ENCODE measurements around the gene NSD2.
"Not testable (repeated sequence)": the region's sequence is repeated elsewhere in the genome, so short reads cannot be mapped to it uniquely, and the experiment has no call there.

Gene NSD2

GRCh38 chr4:1900624-1901023 is 29.4 kb downstream of the NSD2 start:
- DNase-seq: no peak

DNA sequence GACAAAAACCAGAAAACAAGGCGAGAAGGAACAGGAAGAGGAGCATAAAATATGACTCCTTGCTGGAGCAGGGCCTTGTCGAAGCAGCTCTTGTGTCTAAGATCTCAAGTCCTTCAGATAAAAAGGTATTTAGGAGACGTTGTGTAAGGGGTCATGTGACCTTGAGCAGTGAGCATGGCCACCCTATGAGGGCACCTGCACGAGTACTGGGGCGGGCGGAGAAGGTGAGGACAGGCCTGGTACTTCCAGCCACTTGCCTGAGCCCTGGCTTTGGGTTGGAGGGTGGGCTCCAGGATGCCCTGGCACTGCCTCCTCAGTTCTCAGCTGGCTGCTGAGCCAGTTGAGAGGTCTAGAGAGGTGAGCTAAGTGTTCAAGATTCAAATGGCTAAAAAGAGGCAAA is 29.9 kb downstream of the NSD2 start:
- DNase-seq: no peak

DNA sequence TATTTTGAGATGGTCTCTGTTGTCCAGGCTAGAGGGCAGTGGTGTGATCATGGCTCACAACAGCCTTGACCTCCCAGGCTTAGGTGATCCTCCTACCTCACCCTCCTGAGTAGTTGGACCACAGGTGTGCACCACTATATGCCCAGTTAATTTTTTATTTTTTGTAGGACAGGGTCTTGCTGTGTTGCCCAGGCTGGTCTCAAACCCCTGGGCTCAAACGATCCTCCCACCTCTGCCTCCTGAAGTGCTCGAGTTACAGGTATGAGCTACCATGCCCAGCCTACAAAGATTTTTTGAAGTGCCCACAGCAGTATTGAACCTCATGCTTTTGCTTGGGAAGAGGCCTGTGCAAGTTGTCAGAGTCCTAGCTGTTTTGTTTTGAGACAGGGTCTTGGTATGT is 31.1 kb downstream of the NSD2 start:
- no peak for DNase-seq

- no peak for DNase-seq
Measured at GRCh38 chr4:1903035-1903434, 31.8 kb downstream of the NSD2 start.

- DNase-seq: no peak
Measured at GRCh38 chr4:1904042-1904441, 32.8 kb downstream of the NSD2 start.

DNA sequence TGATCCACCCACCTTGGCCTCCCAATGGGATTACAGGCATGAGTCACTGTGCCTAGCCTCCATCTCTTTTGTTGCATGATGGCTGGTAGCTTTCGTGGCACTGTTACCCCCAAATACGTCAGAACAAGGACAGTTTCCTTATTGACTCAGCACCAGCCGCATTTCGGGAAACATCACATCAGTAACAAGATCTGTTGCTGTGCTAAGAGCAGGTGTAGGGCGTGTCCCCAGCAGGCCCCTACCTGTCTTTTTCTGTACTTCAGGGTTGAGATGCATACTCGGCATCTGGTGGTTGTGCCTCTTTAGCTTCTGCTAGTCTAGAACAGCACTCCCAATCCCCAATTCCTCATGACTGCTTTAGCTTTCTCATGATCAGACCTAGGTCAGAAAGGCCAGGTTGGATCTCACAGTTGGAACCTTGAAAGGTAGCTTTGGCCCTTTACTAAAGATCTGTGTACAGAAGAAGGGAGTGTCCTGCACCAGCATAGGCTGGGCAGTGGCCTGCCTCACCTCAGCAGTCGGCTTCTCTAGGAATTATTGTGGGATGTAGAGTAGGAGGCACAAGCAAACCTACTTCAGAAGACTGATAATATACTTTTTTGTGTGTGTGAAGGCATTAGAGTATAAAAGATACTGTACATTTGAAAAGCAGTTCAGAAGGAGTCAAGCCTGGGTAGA is 36.8 kb downstream of the NSD2 start:
- DNase-seq: no peak

DNA sequence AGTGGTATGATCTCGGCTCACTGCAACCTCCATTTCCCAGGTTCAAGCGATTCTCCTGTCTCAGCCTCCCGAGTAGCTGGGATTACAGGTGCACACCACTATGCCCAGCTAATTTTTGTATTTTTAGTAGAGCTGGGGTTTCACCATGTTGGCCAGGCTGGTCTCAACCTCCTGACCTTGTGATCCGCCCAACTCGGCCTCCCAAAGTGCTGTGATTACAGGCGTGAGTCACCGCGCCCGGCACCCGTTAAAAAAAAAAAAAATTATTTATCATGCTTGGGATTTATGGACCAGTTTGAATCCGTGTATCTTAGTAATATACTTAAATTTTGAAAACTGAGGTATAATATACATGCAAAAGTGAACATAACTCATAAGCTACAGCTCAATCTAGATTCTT is 38.5 kb downstream of the NSD2 start:
- not testable (repeated sequence) for DNase-seq

GRCh38 chr4:1910643-1911042 is 39.5 kb downstream of the NSD2 start:
- no peak for DNase-seq

GRCh38 chr4:1911316-1911715 is 40.1 kb downstream of the NSD2 start:
- DNase-seq: not testable (repeated sequence)

- DNase-seq: no peak
Measured at GRCh38 chr4:1922821-1923220, 51.6 kb downstream of the NSD2 start.

DNA sequence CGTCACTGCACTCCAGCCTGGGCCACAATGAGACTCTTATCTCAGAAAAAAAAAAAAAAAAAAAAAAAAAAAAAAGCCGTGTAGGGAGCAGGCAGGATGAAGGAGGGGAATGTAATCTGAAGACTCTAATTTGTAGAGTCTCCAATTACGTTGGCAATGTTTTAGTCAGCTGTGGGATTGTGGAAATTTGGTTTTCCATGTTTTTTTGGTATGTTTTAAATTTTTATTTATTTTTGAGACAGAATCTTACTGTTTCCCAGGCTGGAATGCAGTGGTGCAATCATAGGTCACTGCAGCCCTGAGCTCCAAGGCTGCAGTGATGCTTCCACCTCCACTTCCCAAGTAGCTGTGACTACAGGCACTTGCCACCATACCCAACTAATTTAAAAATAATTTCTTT is 56.5 kb downstream of the NSD2 start:
- DNase-seq: no peak

- no peak for DNase-seq
Measured at GRCh38 chr4:1928356-1929239, 57.4 kb downstream of the NSD2 start.

DNA sequence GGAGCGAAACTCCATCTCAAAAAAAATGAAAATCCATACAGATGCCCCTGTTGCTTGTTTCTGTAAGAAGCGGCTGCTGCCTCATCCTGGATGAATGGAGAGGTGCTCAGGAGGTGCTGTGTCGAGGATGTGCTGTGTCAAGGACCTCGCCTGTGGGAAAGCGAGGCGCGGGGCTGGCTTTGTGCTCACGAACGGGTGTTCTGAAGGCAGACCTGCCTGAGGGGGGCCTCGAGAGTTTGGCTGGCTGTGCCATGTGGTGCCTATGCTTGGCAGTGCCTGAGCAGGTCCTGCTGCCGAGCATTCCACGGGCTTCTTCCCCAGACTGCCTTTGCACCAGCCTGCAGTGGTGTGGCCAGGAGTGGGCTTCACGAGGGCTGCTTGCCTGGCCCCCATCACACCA is 61.5 kb downstream of the NSD2 start:
- DNase-seq: no peak

DNA sequence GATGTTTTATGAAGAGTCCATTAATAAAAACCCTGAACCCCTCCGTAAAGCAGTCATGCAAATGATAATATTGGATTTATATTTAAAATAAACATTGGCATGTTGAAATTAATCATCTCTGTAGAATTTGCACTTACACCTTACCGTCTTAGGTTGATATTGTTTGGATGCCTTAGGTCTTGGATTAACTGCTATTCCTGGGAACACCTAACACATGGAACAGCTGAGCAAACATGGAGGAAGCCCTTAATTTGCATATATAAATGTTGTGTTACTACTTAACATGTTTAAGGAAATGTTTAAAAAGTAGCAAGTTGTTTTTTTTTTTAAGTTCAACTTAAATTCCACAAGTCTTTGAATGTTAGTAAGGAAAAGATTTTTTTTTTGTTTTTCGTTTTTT is 62.5 kb downstream of the NSD2 start:
- DNase-seq: no peak

DNA sequence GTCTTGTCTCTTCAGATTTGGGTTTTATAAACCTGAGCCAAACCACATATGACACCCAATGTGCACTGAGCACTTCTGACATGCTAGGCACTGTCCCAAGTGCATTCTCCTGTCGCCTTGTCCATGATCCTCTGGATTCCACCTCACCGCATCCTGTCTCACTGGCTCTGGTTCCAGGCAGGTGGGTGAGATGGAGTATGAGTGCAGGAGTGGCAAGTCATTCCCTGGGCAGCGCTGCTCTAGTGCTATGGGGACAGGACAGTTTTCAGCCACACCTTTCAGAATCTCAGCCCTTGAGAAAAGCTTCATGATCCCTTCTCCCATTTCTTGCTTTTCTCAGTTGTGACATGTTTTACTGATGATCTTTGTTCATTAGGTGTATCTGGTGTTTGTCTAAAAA is 66.4 kb downstream of the NSD2 start:
- DNase-seq: no peak

DNA sequence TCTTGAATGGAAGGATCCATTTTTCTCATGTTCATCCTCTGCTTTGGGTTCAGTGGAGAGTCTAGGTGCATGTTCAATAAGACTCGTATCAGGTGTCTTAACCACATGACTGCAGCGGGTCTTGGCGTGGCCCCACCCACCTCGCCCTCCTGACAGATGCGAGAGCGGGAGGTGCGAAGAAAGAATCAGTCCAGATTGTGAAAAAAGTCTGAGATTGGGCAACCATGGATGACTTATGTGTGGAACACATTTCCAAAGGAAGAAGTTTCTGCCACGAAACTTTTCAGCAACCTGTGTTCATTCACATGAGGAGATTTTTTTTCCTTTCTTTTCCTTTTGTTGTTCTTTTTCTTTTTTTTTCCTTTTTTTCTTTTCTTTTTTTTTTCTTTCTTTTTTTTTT is 66.8 kb downstream of the NSD2 start:
- DNase-seq: no peak

GRCh38 chr4:1939664-1940509 is 68.7 kb downstream of the NSD2 start:
- no peak for DNase-seq

DNA sequence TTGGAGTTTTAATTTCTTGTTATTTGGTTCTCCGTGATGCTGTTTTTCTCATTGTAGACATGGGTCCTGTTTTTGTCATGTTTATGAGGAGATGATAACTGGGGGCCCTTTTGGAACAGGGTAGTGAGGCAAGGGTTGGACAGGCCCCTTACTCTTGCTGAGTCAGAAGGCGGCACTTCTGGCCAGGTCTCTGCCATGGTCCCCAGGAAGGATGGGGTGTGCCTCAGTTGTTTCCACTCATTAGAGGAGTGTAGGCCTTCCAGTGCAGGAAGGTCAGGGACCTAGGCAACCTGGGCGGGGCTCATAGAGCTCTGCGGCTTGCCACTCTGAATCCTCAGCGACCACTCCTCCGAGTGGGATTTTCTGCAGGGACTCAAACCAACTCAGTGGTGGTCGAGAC is 69.4 kb downstream of the NSD2 start:
- DNase-seq: no peak

GRCh38 chr4:1943928-1944327 is 72.7 kb downstream of the NSD2 start:
- DNase-seq: no peak

DNA sequence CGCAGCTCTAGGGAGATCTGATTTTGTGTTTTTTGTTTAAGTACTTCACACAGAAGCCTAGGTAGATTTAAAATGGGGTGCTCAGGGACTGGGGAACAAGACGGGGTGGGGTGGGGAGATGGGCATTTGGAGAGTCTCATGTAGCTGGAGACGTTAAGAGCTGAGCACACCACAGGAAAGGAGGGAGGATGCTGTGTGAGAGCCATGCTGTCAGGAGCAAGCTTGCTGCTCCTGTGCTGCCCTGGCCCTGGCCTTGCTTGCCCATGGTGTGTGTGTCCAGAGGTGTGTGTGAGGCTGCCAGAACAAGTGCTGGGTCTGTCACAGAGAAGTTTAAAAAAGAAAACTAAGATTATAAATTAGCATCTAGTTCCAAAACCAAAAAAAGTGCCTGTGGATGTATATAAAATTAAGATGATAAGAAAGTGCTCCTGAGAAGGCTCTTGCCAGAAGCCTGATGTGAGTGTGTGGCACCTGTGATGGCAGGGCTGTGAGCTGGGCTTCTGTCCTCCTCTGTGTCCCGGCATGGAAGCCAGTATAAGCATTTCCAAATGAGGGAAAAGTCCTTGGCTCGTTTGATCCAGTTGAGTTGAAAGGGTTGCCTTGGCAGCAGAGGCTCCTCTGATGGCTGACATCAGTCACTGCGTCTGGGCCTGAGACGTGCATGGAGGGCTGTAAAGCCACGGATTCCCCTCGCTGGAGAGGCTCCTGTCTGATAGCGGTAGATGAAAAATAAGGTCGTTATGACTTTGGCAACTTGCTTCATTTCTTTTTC is 74.1 kb downstream of the NSD2 start:
- no peak for DNase-seq

- DNase-seq: no peak
Measured at GRCh38 chr4:1945912-1946311, 74.7 kb downstream of the NSD2 start.

- no peak for DNase-seq
Measured at GRCh38 chr4:1948232-1948631, 77.0 kb downstream of the NSD2 start.

All from SHP77 (cell line).